Suprapubic skin (tissue), 4 donors: Measurements from ENCODE around the gene POLR3H. TPM values are rescaled to one million over a fixed set of nuclear protein-coding genes. Genes with fewer than 3 reads are reported as not detected.

Experiments used
- DNase-seq, 2 donors: peaks; one replicate each; pipeline ENCODE4 v3.0.0-alpha.2; 2019; ENCODE audit warnings: low spot score in 2 of 2
- H3K27ac ChIP-seq: fragments of 200-600 bp; sonication (generic); one replicate; pipeline ENCODE4 v1.5.1; 2019
- H3K27me3 ChIP-seq: fragments of 200-600 bp; sonication (generic); one replicate; pipeline ENCODE4 v1.5.1; 2019
- H3K36me3 ChIP-seq: fragments of 200-600 bp; sonication (generic); one replicate; pipeline ENCODE4 v1.5.1; 2019
- H3K4me1 ChIP-seq: fragments of 200-600 bp; sonication (generic); one replicate; pipeline ENCODE4 v1.5.1; 2019
- H3K4me3 ChIP-seq: fragments of 200-600 bp; sonication (generic); one replicate; pipeline ENCODE4 v1.5.1; 2019; ENCODE audit warnings: mild to moderate bottlenecking
- H3K9me3 ChIP-seq: fragments of 200-600 bp; sonication (generic); one replicate; pipeline ENCODE4 v1.5.1; 2019
- EP300 ChIP-seq: sonication (generic); formaldehyde crosslinking; IDR thresholded peaks from one replicate; pipeline ENCODE4 v1.6.1; 2017; ENCODE audit warnings: antibody characterized with exemption
- POLR2A ChIP-seq, 2 donors: fragments of 450-650 bp; IDR thresholded peaks; one replicate each; pipeline ENCODE4 v1.6.1; 2017; ENCODE audit warnings: antibody characterized with exemption in 2 of 2, mild to moderate bottlenecking in 2 of 2, moderate library complexity in 2 of 2
- POLR2AphosphoS5 ChIP-seq, 3 donors: sonication (generic); formaldehyde crosslinking; IDR thresholded peaks; one replicate each; pipeline ENCODE4 v1.6.1; 2017; ENCODE audit warnings: antibody characterized with exemption in 3 of 3
- WGBS: methylation state at CpG from one replicate; pipeline ENCODE4 v1.1.5; 2018; 5-methylcytosine and 5-hydroxymethylcytosine counted together
- total RNA-seq, 4 donors: library from RNA; depleted of rRNA; stranded (reverse); fragments of >200 nt; gene quantifications; one replicate each; pipeline ENCODE4 v1.1.0, GENCODE V29; 2016
- TF ChIP-seq, protein P1 (sequence below), 2 donors: fragments of 200-600 bp in 1 of 2; fragments of 450-650 bp in 1 of 2; sonication (generic) in 1 of 2; IDR thresholded peaks; one replicate each; pipeline ENCODE4 v1.5.1; 2016 to 2019; ENCODE audit warnings: antibody characterized with exemption in 2 of 2, mild to moderate bottlenecking in 1 of 2, moderate library complexity in 1 of 2

POLR3H gene
- total RNA-seq, 4 donors from 2014 or later, result 18.5 to 32.7 (median 23.5) TPM

DNA sequence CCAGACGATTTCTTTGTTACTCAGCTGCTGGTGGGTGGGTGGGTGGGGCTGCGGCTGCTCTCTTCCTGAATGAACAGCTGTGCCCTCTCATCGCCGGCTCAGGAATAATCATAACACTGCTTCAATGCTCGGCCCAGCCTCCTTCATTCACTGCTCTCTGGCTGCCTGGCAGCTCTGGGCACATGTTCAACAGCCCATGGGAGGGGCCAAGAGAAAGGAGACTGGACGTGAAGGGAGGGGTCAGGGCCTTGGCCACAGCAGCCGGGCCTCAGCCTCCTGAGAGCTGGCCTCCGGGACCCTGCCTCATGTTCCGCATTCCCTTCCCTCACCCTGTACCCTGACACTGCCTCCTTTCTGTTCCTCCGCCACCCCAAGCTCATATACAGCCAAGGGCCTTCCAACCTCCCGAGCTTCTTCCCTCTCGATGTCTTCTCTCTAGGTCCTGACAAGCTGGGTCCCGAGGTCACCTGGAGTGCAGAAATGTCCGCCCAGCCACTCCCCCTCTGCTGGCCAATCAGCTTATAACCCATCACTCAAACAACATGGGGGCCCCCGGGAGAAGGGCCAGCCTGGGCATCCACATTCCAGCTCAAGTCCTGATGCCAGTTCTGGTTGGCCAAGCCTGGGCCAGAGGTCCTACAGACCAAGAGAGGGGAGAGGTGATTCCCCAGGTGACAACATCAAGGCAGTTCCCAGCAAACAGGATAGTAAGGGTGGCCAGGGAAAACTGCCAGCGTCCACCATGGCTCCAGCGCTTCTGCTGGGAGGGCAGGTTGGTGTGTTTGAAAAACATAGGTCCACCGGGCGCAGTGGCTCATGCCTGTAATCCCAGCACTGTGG, 13.4 kb upstream of the POLR3H start:
- TF ChIP-seq POLR2AphosphoS5 (IDR thresholded peaks at IDR 0.05), result no peak
- no peak for TF ChIP-seq EP300
- TF ChIP-seq, protein P1, sequence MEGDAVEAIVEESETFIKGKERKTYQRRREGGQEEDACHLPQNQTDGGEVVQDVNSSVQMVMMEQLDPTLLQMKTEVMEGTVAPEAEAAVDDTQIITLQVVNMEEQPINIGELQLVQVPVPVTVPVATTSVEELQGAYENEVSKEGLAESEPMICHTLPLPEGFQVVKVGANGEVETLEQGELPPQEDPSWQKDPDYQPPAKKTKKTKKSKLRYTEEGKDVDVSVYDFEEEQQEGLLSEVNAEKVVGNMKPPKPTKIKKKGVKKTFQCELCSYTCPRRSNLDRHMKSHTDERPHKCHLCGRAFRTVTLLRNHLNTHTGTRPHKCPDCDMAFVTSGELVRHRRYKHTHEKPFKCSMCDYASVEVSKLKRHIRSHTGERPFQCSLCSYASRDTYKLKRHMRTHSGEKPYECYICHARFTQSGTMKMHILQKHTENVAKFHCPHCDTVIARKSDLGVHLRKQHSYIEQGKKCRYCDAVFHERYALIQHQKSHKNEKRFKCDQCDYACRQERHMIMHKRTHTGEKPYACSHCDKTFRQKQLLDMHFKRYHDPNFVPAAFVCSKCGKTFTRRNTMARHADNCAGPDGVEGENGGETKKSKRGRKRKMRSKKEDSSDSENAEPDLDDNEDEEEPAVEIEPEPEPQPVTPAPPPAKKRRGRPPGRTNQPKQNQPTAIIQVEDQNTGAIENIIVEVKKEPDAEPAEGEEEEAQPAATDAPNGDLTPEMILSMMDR (IDR thresholded peaks at IDR 0.05), result no peak
- no peak for TF ChIP-seq POLR2A (IDR thresholded peaks at IDR 0.05)

DNA sequence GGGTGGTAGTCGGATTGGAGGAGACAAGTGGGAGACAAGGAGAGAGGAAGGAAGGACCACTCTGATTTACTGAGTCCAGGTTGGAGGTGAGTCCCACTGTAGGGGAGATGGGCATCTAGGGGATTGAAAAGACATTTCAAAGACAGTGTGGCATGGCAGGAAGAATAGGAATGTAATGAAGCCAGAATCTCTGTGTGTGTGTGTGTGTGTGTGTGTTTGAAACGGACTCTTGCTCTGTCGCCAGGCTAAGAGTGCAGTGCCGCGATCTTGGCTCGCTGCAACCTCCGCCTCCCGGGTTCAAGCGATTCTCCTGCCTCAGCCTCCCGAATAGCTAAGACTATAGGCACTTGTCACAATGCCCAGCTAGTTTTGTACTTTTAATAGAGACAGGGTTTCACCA, 12.3 kb upstream of the POLR3H start:
- TF ChIP-seq POLR2A (IDR thresholded peaks at IDR 0.05), result no peak
- TF ChIP-seq POLR2AphosphoS5 (IDR thresholded peaks at IDR 0.05), result no peak
- TF ChIP-seq, protein P1 (IDR thresholded peaks at IDR 0.05), result no peak
- TF ChIP-seq EP300, result no peak
- H3K27ac ChIP-seq, result no peak overlapping the region
- WGBS, result 86% methylated on average over 10 of the region's 10 CpGs
- no peak for DNase-seq
- no peaks in the 10 kb centered on the region for H3K9me3 ChIP-seq
- peaks cover 6% of the 10 kb centered on the region for H3K4me1 ChIP-seq
- H3K27me3 ChIP-seq, result peaks cover 21% of the 10 kb centered on the region
- H3K4me3 ChIP-seq, result no peak overlapping the region
- H3K36me3 ChIP-seq, result no peaks in the 10 kb centered on the region

More for the DNA sequence above, 13.4 kb upstream of the POLR3H start:
- WGBS, result 55% methylated on average over 18 of the region's 19 CpGs
- Histone ChIP-seq H3K36me3 (no peaks in the 10 kb centered on the region), H3K4me1 (peaks cover 6% of the 10 kb centered on the region), H3K4me3 (no peak overlapping the region), H3K27me3 (peaks cover 21% of the 10 kb centered on the region), H3K27ac (no peak overlapping the region), H3K9me3 (no peaks in the 10 kb centered on the region)
- DNase-seq, result no peak

DNA sequence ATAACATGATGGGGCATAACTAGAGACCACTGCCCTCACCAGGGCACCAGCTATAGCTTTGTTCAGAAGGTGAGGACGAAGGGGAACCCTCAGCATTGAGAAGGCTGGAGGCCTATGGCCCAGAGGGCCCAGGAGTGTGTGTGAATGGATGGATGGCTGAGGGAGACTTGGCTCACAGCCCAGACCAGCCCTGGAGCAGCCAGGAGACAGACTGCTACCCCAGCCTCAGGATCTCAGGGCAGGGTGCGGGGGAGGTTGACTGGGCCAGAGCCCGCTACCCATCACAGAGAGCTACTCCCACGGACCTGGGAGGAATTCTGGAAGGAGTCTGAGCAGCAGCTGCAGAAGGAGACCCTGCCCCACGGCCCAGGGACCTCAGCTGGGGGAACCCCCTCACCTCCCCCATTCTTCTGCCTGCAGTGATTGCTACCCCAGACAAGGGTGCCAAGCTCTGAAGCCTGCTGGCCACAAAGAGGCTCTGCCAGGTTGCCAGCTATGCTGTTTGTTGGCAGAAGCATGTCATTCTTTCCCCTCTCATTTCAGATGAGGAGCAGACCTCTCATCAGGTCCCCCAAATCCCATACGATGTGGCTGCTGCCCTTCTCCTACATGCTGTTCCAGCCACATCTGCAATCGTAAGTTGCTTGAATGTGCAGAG, 11.2 kb upstream of the POLR3H start:
- H3K27ac ChIP-seq, result no peak overlapping the region
- H3K4me1 ChIP-seq, result peaks cover 6% of the 10 kb centered on the region
- H3K36me3 ChIP-seq, result no peaks in the 10 kb centered on the region
- no peaks in the 10 kb centered on the region for H3K9me3 ChIP-seq
- H3K4me3 ChIP-seq, result no peak overlapping the region
- no peak for DNase-seq
- H3K27me3 ChIP-seq, result peaks cover 14% of the 10 kb centered on the region
- 81% methylated on average over 3 of the region's 7 CpGs for WGBS
- TF ChIP-seq POLR2A (IDR thresholded peaks at IDR 0.05) (no peak), POLR2AphosphoS5 (IDR thresholded peaks at IDR 0.05) (no peak), EP300 (no peak)
- TF ChIP-seq, protein P1 (IDR thresholded peaks at IDR 0.05), result no peak

DNA sequence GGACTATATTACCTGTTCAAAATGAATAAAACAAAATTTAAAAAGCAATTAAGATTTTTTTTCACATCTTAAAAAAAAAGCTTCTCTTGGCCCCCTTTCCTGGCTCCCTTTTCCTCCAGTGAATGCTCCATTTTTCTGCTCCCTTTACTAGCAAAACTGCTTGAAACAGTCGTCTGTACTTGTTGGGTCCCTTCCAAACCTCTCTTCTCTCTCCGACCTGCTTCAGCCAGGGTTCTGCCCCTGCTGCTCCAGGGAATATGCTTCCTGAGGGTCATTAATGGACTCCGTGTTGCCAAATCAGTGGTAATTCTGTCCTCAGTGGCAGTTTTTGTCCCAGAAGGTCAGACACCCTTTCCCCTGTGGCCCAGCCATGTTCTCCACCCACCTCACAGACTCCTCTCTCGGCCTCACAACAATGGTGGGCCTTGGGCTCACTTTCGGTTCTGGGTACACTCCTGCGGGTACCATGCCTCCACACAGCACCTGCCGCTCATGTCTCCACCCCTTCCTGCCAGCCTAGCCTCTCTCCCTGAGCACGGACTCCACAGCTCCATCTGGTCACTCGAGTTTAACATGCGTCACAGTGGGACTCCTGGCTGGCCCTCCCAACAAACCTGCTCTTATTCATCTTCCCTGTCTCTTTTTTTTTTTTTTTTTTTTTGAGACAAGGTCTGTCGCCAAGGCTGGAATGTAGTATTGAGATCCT, 7.8 kb upstream of the POLR3H start:
- H3K4me1 ChIP-seq, result peaks cover under 1% of the 10 kb centered on the region
- H3K4me3 ChIP-seq, result no peak overlapping the region
- 77% methylated on average over 11 of the region's 11 CpGs for WGBS
- H3K27me3 ChIP-seq, result no peaks in the 10 kb centered on the region
- TF ChIP-seq EP300 (no peak), POLR2AphosphoS5 (IDR thresholded peaks at IDR 0.05) (no peak), POLR2A (IDR thresholded peaks at IDR 0.05) (no peak)
- TF ChIP-seq, protein P1 (IDR thresholded peaks at IDR 0.05), result no peak
- no peak for DNase-seq
- no peaks in the 10 kb centered on the region for H3K9me3 ChIP-seq
- H3K36me3 ChIP-seq, result no peaks in the 10 kb centered on the region
- H3K27ac ChIP-seq, result no peak overlapping the region
